NCI-H146 treated with DMSO at 0.1 percent for 48 hours (cell line): ENCODE measurements around the gene VARS2.
"Not testable (repeated sequence)": the region's sequence is repeated elsewhere in the genome, so short reads cannot be mapped to it uniquely, and the experiment has no call there.

ENCODE experiments used
- DNase-seq: peaks from one replicate; lab custom pipeline; 2025; ENCODE audit not compliant: unreplicated experiment; lab: John Stamatoyannopoulos, UW

Gene VARS2

GRCh38 chr6:30927080-30927479 lies 13.0 kb downstream of the VARS2 start:
- not testable (repeated sequence) for DNase-seq

- no peak for DNase-seq
Observed at GRCh38 chr6:30928677-30929076, 14.6 kb downstream of the VARS2 start.

GRCh38 chr6:30930506-30930905 lies 16.5 kb downstream of the VARS2 start:
- no peak for DNase-seq

GRCh38 chr6:30931272-30931671 lies 17.2 kb downstream of the VARS2 start:
- no peak for DNase-seq

- DNase-seq: no peak
Observed at GRCh38 chr6:30931969-30932645, 18.1 kb downstream of the VARS2 start, which contains the start of gene SFTA2. Gene SFTA2 (minus strand): TSS chr6:30932170. CDS start chr6:30932096, 74 bp downstream.

GRCh38 chr6:30932665-30933365 lies 18.8 kb downstream of the VARS2 start:
- no peak for DNase-seq

- no peak for DNase-seq
Observed at GRCh38 chr6:30935018-30935417, 21.0 kb downstream of the VARS2 start.

- DNase-seq: no peak
Observed at GRCh38 chr6:30937265-30937664, 23.2 kb downstream of the VARS2 start.

- no peak for DNase-seq
Observed at GRCh38 chr6:30938730-30939129, 24.7 kb downstream of the VARS2 start.

- DNase-seq: no peak
Observed at GRCh38 chr6:30939473-30939872, 25.4 kb downstream of the VARS2 start.

GRCh38 chr6:30940361-30940986 lies 26.4 kb downstream of the VARS2 start, which contains the start of gene MUCL3:
Gene MUCL3 (plus strand): TSS chr6:30940973. CDS start chr6:30941000, 27 bp downstream.
- no peak for DNase-seq

- no peak for DNase-seq
Observed at GRCh38 chr6:30942338-30943060, 28.5 kb downstream of the VARS2 start.

- DNase-seq: no peak
Observed at GRCh38 chr6:30944051-30944450, 30.0 kb downstream of the VARS2 start.

- no peak for DNase-seq
Observed at GRCh38 chr6:30945281-30945680, 31.2 kb downstream of the VARS2 start.

GRCh38 chr6:30947231-30947630 lies 33.2 kb downstream of the VARS2 start:
- DNase-seq: no peak

GRCh38 chr6:30948811-30949210 lies 34.8 kb downstream of the VARS2 start:
- DNase-seq: no peak

GRCh38 chr6:30951907-30952469 lies 38.0 kb downstream of the VARS2 start:
- DNase-seq: no peak

GRCh38 chr6:30954631-30955366 lies 40.8 kb downstream of the VARS2 start:
- no peak for DNase-seq

- DNase-seq: peak; percentile 35
Observed at GRCh38 chr6:30955367-30956042, 41.5 kb downstream of the VARS2 start.

- no peak for DNase-seq
Observed at GRCh38 chr6:30957716-30958115, 43.7 kb downstream of the VARS2 start.
